Gastroesophageal sphincter (tissue), 4 donors: ENCODE measurements around the gene CDK1. TPM values are rescaled to one million over a fixed set of nuclear protein-coding genes. Genes with fewer than 3 reads are reported as not detected.

ENCODE experiments used
- ATAC-seq: fragments of 150-250 bp; one replicate; pipeline ENCODE4 v1.9.1; 2016; ENCODE audit warnings: mild to moderate bottlenecking, moderate library complexity
- H3K27ac ChIP-seq, 4 donors: fragments of 200-600 bp; sonication (generic) in 3 of 4; 1 replicate in 3 of 4; 2 replicates in 1 of 4; pipeline ENCODE4 v1.5.1; 2016 to 2019
- H3K27me3 ChIP-seq: fragments of 200-600 bp; sonication (generic); one replicate; pipeline ENCODE4 v1.5.1; 2019
- H3K36me3 ChIP-seq, 2 donors: fragments of 200-600 bp; sonication (generic); one replicate each; pipeline ENCODE4 v1.5.1; 2019; ENCODE audit warnings: control low read depth in 1 of 2
- H3K4me1 ChIP-seq, 3 donors: fragments of 200-600 bp; sonication (generic); 1 replicate in 2 of 3; 2 replicates in 1 of 3; pipeline ENCODE4 v1.5.1; 2016 to 2019; ENCODE audit warnings: control low read depth in 2 of 3
- H3K4me3 ChIP-seq, 2 donors: fragments of 200-600 bp; sonication (generic); one replicate each; pipeline ENCODE4 v1.5.1; 2019; ENCODE audit warnings: mild to moderate bottlenecking in 1 of 2, moderate library complexity in 1 of 2
- H3K9me3 ChIP-seq, 3 donors: fragments of 200-600 bp; sonication (generic); one replicate each; pipeline ENCODE4 v1.5.1; 2017 to 2019; ENCODE audit warnings: control low read depth in 2 of 3
- EP300 ChIP-seq: sonication (generic); formaldehyde crosslinking; IDR thresholded peaks from one replicate; pipeline ENCODE4 v1.6.1; 2017; ENCODE audit warnings: antibody characterized with exemption, mild to moderate bottlenecking
- POLR2A ChIP-seq, 2 donors: fragments of 450-650 bp; IDR thresholded peaks; one replicate each; pipeline ENCODE4 v1.6.1; 2017; ENCODE audit warnings: antibody characterized with exemption in 2 of 2, mild to moderate bottlenecking in 2 of 2, moderate library complexity in 1 of 2
- POLR2AphosphoS5 ChIP-seq: sonication (generic); formaldehyde crosslinking; IDR thresholded peaks from one replicate; pipeline ENCODE4 v1.6.1; 2017; ENCODE audit warnings: antibody characterized with exemption
- WGBS, 2 donors: methylation state at CpG; one replicate each; pipeline ENCODE4 v1.1.5; 2018; ENCODE audit warnings: low coverage in 1 of 2; 5-methylcytosine and 5-hydroxymethylcytosine counted together
- total RNA-seq, 4 donors: library from RNA; depleted of rRNA; stranded (reverse); fragments of >200 nt; gene quantifications; one replicate each; pipeline ENCODE4 v1.1.0, GENCODE V29; 2016
- TF ChIP-seq, protein P1 (sequence below), 4 experiments: fragments of 200-600 bp in 2 of 4; fragments of 450-650 bp in 2 of 4; sonication (generic) in 1 of 4; IDR thresholded peaks; one replicate each; pipeline ENCODE4 v1.5.1; 2017 to 2019; ENCODE audit warnings: antibody characterized with exemption in 4 of 4, mild to moderate bottlenecking in 2 of 4, moderate library complexity in 2 of 4

Gene CDK1
- total RNA-seq, result 1 to 10 TPM in 2 of 4 donors, under 1 TPM in 2; 0.40 to 6.9 (median 1.3) TPM

DNA sequence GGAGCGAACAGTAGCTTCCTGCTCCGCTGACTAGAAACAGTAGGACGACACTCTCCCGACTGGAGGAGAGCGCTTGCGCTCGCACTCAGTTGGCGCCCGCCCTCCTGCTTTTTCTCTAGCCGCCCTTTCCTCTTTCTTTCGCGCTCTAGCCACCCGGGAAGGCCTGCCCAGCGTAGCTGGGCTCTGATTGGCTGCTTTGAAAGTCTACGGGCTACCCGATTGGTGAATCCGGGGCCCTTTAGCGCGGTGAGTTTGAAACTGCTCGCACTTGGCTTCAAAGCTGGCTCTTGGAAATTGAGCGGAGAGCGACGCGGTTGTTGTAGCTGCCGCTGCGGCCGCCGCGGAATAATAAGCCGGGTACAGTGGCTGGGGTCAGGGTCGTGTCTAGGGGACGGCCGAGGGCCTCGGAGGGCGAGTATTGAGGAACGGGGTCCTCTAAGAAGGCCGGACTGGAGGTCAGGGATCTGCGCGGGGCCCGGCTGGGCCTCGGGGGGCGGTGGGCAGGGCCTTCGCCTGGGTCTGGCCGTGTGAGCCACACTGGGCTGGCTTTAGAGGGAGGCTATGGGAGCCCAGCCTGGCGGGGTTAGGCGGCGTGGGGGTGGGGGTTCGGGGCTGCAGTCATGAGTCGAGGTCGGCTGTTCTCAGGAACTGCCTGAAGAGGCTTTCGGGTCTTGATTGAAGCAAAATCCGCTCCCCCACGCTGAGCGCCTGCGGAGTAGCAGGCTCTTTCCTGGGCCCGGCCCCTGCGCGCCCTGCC, at the start of gene CDK1:
TSS of gene CDK1 (plus strand) at position 265 of the 757 bp plus-strand sequence. CDS start 1,688 bp downstream, outside the sequence.
- H3K27ac ChIP-seq, result peak within 1 kb of the TSS in 2 of 4 donors; percentile 5 to 63
- 0% methylated on average over 1 to 7 of the region's 58 CpGs for WGBS, 2 donors
- no peaks in the 10 kb centered on the region for H3K36me3 ChIP-seq
- ATAC-seq, result peak; percentile 100
- peaks cover 0 to 15% (median 5%) of the 10 kb centered on the region in 3 donors for H3K4me1 ChIP-seq
- peaks cover 25% of the 10 kb centered on the region for H3K27me3 ChIP-seq
- no peaks in the 10 kb centered on the region for H3K9me3 ChIP-seq
- peak within 1 kb of the TSS; percentile 35 to 64 for H3K4me3 ChIP-seq
- TF ChIP-seq POLR2AphosphoS5 (peak; percentile 14), POLR2A (IDR thresholded peaks at IDR 0.05) (no peak)

DNA sequence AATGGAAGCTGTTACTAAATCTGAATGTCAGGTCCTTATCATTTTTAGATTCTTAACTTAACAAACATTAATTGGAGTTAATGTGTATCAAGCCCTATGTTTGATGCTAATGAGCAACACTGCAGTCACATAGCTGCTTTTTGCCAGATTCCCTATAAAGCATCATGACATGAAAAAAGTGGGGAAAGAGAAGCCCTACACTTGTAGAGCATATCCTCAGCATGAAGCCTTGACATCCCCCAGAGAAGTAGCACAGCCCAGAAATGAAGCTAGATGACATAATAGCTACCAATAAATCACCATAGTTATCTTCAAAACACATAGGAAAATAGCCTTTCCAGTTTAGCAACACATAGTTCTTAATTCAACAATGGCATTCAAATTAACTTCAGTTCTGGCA, 49.2 kb upstream of the CDK1 start:
- no peak overlapping the region for H3K27ac ChIP-seq
- TF ChIP-seq POLR2AphosphoS5, result no peak
- no peak for TF ChIP-seq POLR2A (IDR thresholded peaks at IDR 0.05)
- no peak for TF ChIP-seq EP300
- TF ChIP-seq, protein P1, sequence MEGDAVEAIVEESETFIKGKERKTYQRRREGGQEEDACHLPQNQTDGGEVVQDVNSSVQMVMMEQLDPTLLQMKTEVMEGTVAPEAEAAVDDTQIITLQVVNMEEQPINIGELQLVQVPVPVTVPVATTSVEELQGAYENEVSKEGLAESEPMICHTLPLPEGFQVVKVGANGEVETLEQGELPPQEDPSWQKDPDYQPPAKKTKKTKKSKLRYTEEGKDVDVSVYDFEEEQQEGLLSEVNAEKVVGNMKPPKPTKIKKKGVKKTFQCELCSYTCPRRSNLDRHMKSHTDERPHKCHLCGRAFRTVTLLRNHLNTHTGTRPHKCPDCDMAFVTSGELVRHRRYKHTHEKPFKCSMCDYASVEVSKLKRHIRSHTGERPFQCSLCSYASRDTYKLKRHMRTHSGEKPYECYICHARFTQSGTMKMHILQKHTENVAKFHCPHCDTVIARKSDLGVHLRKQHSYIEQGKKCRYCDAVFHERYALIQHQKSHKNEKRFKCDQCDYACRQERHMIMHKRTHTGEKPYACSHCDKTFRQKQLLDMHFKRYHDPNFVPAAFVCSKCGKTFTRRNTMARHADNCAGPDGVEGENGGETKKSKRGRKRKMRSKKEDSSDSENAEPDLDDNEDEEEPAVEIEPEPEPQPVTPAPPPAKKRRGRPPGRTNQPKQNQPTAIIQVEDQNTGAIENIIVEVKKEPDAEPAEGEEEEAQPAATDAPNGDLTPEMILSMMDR (IDR thresholded peaks at IDR 0.05), result no peak
- no peak overlapping the region for H3K4me3 ChIP-seq
- ATAC-seq, result no peak
- H3K36me3 ChIP-seq, result no peaks in the 10 kb centered on the region
- peaks cover 23% of the 10 kb centered on the region for H3K27me3 ChIP-seq
- H3K9me3 ChIP-seq, result no peaks in the 10 kb centered on the region
- H3K4me1 ChIP-seq, result peaks cover 0 to 14% (median 0%) of the 10 kb centered on the region in 3 donors

DNA sequence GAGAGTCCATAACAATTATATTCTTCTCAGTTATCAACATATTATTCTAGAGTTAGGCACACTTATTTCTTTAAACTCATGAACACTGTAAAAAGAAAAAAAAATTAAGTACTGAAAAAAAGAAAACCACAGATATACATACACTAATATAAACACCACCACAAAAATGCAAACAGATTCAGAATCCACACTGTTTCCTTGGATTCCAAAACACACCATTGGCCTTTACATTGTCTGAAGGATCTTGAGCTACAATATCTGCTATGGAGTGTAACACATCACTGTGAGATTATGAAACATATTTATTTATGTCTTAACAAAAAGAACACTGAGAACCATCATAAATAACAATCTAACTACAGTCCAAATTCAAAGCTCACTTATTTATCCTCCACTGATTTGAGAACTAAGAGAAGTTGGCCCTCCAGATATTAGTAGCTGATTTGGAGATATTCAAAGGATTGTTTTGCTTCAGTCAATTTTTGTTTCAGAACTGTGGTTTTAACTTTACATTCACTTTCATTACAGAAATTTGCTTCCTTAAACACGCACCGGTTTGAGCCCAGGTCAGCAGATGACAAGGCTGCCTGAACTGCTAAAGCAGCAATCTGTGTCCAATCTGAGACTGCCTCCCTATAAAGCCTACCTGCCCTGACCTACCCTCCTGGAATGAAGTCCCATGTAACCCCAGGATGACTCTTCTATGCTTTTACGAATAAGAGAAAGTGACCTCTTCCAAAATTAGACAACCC, 47.0 kb upstream of the CDK1 start:
- WGBS, 2 donors, result 70 to 88% methylated on average over 2 to 3 of the region's 3 CpGs
- Histone ChIP-seq H3K27ac (no peak overlapping the region), H3K4me3 (no peak overlapping the region)

DNA sequence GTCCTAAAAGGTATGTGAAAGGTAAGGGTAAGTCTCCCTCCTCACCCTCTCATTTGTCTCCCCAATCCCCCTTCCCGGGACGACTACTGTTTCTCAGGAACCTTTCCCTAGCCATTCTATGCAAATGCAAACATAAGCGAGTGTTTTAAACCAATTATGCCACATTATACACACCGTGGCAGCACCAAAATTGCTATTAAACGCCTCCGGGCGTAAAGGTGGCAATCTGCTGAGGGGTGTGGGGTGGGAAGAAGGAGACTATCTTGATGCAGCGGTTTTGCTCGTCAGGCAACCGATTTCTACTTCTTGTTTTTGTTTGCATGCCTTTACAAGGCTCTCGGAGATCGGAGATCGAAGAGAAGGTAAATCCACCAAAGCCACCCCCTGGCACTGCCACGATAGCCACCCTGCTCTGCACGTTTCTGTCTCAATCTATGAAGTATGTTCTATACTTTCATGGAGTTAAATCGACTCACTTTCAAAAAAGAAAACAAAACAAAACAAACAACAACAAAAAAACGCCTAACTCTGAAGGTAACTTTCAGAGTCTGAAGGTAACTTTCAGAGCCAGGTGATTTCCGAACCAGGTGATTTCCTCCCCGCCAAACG, 46.0 kb upstream of the CDK1 start:
- TF ChIP-seq POLR2AphosphoS5 (no peak), POLR2A (IDR thresholded peaks at IDR 0.05) (no peak), EP300 (no peak)
- TF ChIP-seq, protein P1 (IDR thresholded peaks at IDR 0.05), result no peak
- no peaks in the 10 kb centered on the region for H3K36me3 ChIP-seq
- H3K27ac ChIP-seq, result no peak overlapping the region
- WGBS, 2 donors, result 63 to 69% methylated on average over 12 to 20 of the region's 20 CpGs
- no peak for ATAC-seq
- peaks cover 51% of the 10 kb centered on the region for H3K27me3 ChIP-seq
- no peaks in the 10 kb centered on the region for H3K9me3 ChIP-seq
- peak overlapping the region in 1 of 2 donors; percentile 59 for H3K4me3 ChIP-seq
- H3K4me1 ChIP-seq, result peaks cover 0 to 14% (median 0%) of the 10 kb centered on the region in 3 donors

More for the DNA sequence above, 47.0 kb upstream of the CDK1 start:
- Histone ChIP-seq H3K9me3 (no peaks in the 10 kb centered on the region), H3K4me1 (peaks cover 0 to 14% (median 0%) of the 10 kb centered on the region in 3 donors), H3K27me3 (peaks cover 44% of the 10 kb centered on the region), H3K36me3 (no peaks in the 10 kb centered on the region)
- TF ChIP-seq, protein P1 (IDR thresholded peaks at IDR 0.05), result no peak
- no peak for TF ChIP-seq EP300
- ATAC-seq, result no peak

DNA sequence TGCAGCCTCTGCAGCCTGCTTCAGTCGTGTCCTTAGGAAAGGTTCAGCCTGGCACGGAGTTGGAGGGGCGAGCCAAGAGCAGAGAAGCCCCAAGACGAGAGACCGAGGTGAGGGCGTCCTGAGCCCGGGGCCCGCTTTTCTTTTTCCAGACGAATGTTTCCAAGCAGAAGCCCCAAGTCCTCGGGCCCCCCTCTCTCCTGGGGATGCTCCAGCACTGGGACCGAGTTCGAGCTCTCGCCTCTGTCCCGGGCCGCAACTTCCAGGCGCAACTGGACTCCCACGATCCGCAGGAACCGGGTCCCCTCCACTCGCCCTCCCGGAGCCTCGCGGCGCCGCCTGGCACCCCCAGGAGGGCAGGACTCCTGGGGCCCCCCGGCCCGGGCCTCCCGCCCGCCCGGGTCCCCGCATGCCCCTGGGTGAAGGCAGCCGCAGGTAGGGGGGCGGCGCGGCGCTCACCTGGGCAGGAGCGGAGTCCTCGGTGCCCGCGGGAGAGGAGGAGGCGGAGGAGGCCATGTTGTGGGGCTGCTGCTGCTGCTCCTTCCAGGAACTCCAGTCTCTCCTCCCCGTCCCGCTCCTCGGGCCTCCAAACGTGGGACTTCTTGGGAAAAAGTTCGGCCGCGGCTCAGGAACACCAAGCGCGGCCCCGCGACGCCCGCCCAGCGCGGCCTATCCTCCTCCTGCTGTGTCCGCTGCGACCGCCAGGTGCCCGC, 45.3 kb upstream of the CDK1 start:
- peak; percentile 34 for ATAC-seq
- peak overlapping the region in 1 of 4 donors; percentile 19 for H3K27ac ChIP-seq
- WGBS, 2 donors, result 18% methylated on average over 8 of the region's 60 CpGs; no CpG with 5 or more reads in 1 of the 2 donors

More for the DNA sequence above, 45.3 kb upstream of the CDK1 start:
- Histone ChIP-seq H3K9me3 (no peaks in the 10 kb centered on the region), H3K4me1 (peaks cover 0 to 14% (median 0%) of the 10 kb centered on the region in 3 donors), H3K4me3 (peak overlapping the region; percentile 29 to 59), H3K27me3 (peaks cover 51% of the 10 kb centered on the region), H3K36me3 (no peaks in the 10 kb centered on the region)
- TF ChIP-seq POLR2A (IDR thresholded peaks at IDR 0.05), result no peak
- TF ChIP-seq, protein P1 (IDR thresholded peaks at IDR 0.05), result peak in 2 of 4 experiments; percentile 7 to 36
